GM12874 (cell line): ENCODE data around the gene LPIN2.

Experiments
- TF ChIP-seq, protein P1 (sequence below): IDR thresholded peaks from 2 replicates; pipeline ENCODE4 v1.5.1; 2011; ENCODE audit warnings: low read depth, mild to moderate bottlenecking, control low read depth, low read length, moderate library complexity; ENCODE audit not compliant: insufficient read depth

Gene LPIN2

DNA sequence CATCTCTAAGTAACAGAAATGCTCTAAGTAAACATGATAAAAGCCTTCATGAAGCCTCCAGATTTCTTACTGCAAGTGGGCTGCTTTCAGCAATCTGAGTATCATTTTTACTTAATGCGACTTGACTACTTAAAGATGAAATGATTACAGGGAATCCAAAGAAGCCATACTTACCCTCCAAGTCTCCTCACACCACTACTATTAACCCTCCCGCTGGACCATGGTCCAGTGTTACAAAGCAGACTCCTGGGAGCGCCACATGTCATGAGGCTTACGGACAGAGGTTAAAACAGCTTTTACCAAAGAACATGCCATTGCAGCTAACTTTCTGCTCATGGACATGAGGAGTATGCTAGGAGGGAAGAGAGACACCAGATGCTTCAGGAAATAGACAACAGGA, 46.4 kb downstream of the LPIN2 start:
- TF ChIP-seq, protein P1, sequence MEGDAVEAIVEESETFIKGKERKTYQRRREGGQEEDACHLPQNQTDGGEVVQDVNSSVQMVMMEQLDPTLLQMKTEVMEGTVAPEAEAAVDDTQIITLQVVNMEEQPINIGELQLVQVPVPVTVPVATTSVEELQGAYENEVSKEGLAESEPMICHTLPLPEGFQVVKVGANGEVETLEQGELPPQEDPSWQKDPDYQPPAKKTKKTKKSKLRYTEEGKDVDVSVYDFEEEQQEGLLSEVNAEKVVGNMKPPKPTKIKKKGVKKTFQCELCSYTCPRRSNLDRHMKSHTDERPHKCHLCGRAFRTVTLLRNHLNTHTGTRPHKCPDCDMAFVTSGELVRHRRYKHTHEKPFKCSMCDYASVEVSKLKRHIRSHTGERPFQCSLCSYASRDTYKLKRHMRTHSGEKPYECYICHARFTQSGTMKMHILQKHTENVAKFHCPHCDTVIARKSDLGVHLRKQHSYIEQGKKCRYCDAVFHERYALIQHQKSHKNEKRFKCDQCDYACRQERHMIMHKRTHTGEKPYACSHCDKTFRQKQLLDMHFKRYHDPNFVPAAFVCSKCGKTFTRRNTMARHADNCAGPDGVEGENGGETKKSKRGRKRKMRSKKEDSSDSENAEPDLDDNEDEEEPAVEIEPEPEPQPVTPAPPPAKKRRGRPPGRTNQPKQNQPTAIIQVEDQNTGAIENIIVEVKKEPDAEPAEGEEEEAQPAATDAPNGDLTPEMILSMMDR = no peak

DNA sequence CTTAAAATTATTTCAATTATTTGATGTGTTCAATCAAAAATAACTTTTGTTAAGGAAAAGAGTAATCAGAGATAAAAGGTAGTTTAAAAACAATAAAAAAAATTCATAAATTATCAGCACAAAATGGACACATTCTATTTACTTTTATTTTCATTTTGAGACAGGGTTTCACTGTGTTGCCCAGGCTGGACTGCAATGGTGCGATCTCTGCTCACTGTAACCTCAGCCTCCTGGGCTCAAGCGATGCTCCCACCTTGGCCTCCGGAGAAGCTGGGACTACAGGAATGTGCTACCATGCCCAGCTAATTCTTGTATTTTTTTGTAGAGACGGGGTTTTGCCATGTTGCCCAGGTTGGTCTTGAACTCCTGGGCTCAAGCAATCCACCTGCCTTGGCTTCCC, 47.1 kb downstream of the LPIN2 start:
- TF ChIP-seq, protein P1 = no peak

DNA sequence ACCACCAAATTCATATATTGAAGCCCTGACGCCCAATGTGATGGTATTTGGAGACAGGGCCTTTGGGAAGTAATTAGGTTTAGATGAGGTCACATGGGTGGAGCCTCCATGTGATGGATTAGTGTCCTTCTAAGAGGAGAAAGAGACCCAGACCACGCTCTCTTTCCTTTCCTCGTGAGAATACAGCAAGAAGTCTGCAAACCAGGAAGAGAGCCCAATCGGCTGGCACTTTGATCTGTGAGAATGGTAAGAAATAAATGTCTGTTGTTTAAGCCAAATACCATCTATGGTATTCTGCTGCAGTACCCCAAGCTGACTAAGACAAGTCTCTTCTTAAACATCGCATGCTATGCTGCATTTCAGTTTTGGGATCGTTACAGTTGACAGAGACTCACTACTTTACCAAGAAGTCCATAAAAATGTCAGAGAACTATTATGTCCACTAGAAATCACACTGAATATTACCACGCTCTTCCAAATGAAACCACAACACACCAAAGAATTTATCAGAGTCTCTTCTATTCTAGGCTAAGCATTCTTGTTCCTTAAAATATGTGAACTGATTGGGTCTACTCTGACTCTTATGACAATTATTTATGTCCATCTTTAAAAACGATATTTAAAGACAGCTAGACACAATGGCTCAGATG, 48.5 kb downstream of the LPIN2 start:
- TF ChIP-seq, protein P1 = no peak
